Epithelial cell of esophagus (primary cell): ENCODE measurements around the gene TFDP1.
A peak's percentile ranks its signal among the peaks of the same experiment; 100 is the strongest.

Experiments
- DNase-seq: peaks from one replicate; pipeline ENCODE4 v3.0.0; 2010; ENCODE audit warnings: low read depth
- H3K4me3 ChIP-seq: 2 replicates; pipeline ENCODE4 v1.5.1; 2011; ENCODE audit warnings: mild to moderate bottlenecking, low read length, control low read depth
- CTCF ChIP-seq: IDR thresholded peaks from 2 replicates; pipeline ENCODE4 v1.5.1; 2011; ENCODE audit warnings: low read depth, mild to moderate bottlenecking, low read length, control low read depth, inconsistent platforms; ENCODE audit not compliant: insufficient read depth; ENCODE audit errors: missing control alignments

TFDP1 gene

GRCh38 chr13:113584205-113584869 is at the start of gene TFDP1:
Gene TFDP1, plus strand, starts transcription at chr13:113584753. Its CDS starts 1,085 bp downstream, at chr13:113585838.
- peak within 1 kb of the TSS; percentile 59 for H3K4me3 ChIP-seq
- TF ChIP-seq CTCF = no peak
- peak; percentile 83 for DNase-seq

- TF ChIP-seq CTCF = no peak
- no peak overlapping the region for H3K4me3 ChIP-seq
- DNase-seq = no peak
Measured at GRCh38 chr13:113535381-113535781, 49.2 kb upstream of the TFDP1 start.

- H3K4me3 ChIP-seq = no peak overlapping the region
- TF ChIP-seq CTCF = no peak
- DNase-seq = no peak
Measured at GRCh38 chr13:113536461-113537110, 48.0 kb upstream of the TFDP1 start.

- no peak for DNase-seq
- no peak for TF ChIP-seq CTCF
- no peak overlapping the region for H3K4me3 ChIP-seq
Measured at GRCh38 chr13:113537205-113537604, 47.3 kb upstream of the TFDP1 start.

GRCh38 chr13:113537909-113538688 is 46.5 kb upstream of the TFDP1 start:
- TF ChIP-seq CTCF = no peak
- H3K4me3 ChIP-seq = no peak overlapping the region
- no peak for DNase-seq

- no peak overlapping the region for H3K4me3 ChIP-seq
- TF ChIP-seq CTCF = no peak
- no peak for DNase-seq
Measured at GRCh38 chr13:113538689-113539058, 45.9 kb upstream of the TFDP1 start.
